Panc1 (cell line): ENCODE results near the gene SEMA3B. TPM values are rescaled to one million over a fixed set of nuclear protein-coding genes. Genes with fewer than 3 reads are reported as not detected.

Experiments
- ATAC-seq: fragments of 200-7000 bp; cut with Tn5 transposase; 2 replicates; pipeline ENCODE4 v1.9.1; 2020; ENCODE audit warnings: mild to moderate bottlenecking, moderate library complexity
- BruUV-seq: library from RNA; stranded (reverse); fragments of 400-500 nt; replicated peaks from 2 replicates; lab custom pipeline; 2021; lab: Mats Ljungman, UMichigan
- CTCF ChIA-PET: fragments of 300-600 bp; sonication (Branson Sonifier 250); formaldehyde crosslinking; loops from one replicate; lab custom pipeline; 2022; ENCODE audit warnings: antibody characterized with exemption; lab: Charles Lee
- POLR2A ChIA-PET: fragments of 300-600 bp; sonication (Branson Sonifier 250); formaldehyde crosslinking; loops from one replicate; lab custom pipeline; 2022; ENCODE audit warnings: antibody characterized with exemption; lab: Charles Lee
- DNase-seq: peaks from one replicate; pipeline ENCODE4 v3.0.0-alpha.2; 2010; ENCODE audit warnings: low read depth, low spot score
- H3K27ac ChIP-seq: 2 replicates; pipeline ENCODE4 v1.5.1; 2011; ENCODE audit warnings: mild to moderate bottlenecking, low read length, inconsistent platforms
- H3K27me3 ChIP-seq: fragments of 200-500 bp; sonication (Bioruptor generic); 2 replicates; pipeline ENCODE4 v1.6.0; 2014; ENCODE audit warnings: low read length, inconsistent platforms; ENCODE audit not compliant: control insufficient read depth, insufficient read depth
- H3K36me3 ChIP-seq: fragments of 200-500 bp; sonication (Bioruptor generic); 2 replicates; pipeline ENCODE4 v1.5.1; 2014; ENCODE audit warnings: inconsistent platforms, mild to moderate bottlenecking, low read length, moderate library complexity; ENCODE audit not compliant: control insufficient read depth, insufficient read depth
- H3K4me1 ChIP-seq: 2 replicates; pipeline ENCODE4 v1.5.1; 2011; ENCODE audit warnings: inconsistent platforms, mild to moderate bottlenecking, low read length, moderate library complexity; ENCODE audit not compliant: control insufficient read depth, insufficient read depth
- H3K4me3 ChIP-seq, 2 experiments: 2 replicates each; pipeline ENCODE4 v1.5.1; 2011 to 2012; ENCODE audit warnings: low read depth in 2 of 2, low read length in 2 of 2, mild to moderate bottlenecking in 2 of 2, inconsistent platforms in 1 of 2, moderate library complexity in 1 of 2
- H3K9me3 ChIP-seq: fragments of 200-500 bp; sonication (Bioruptor generic); 2 replicates; pipeline ENCODE4 v1.5.1; 2014; ENCODE audit warnings: low read depth, mild to moderate bottlenecking, inconsistent platforms, low read length, moderate library complexity; ENCODE audit not compliant: control insufficient read depth, insufficient read depth
- CTCF ChIP-seq: fragments of 450-650 bp; IDR thresholded peaks from 2 replicates; pipeline ENCODE4 v1.5.1; 2017; ENCODE audit warnings: mild to moderate bottlenecking
- POLR2AphosphoS5 ChIP-seq: IDR thresholded peaks from 2 replicates; pipeline ENCODE4 v1.6.1; 2012; ENCODE audit warnings: mild to moderate bottlenecking, low read depth, low read length, moderate library complexity
- REST ChIP-seq, 2 experiments: IDR thresholded peaks; 2 replicates each; pipeline ENCODE4 v1.6.1; 2011 to 2012; ENCODE audit warnings: low read depth in 2 of 2, control low read depth in 1 of 2, low read length in 1 of 2, mild to moderate bottlenecking in 1 of 2, moderate library complexity in 1 of 2; ENCODE audit not compliant: insufficient read depth in 1 of 2
- SIN3A ChIP-seq: IDR thresholded peaks from 2 replicates; pipeline ENCODE4 v1.6.1; 2012; ENCODE audit warnings: low read depth, mild to moderate bottlenecking, low read length, moderate library complexity, borderline replicate concordance; ENCODE audit not compliant: insufficient read depth
- TCF7L2 ChIP-seq: IDR thresholded peaks from 2 replicates; pipeline ENCODE4 v1.6.1; 2011; ENCODE audit warnings: mild to moderate bottlenecking, low read depth, low read length, inconsistent platforms
- in situ Hi-C: cut with HindIII; loops from 2 replicates; pipeline ENCODE4 v1.10.0; 2016; ENCODE audit warnings: low sequenced_read_pairs, low pct_unique_long_range_greater_than_20kb
- intact Hi-C: fragments of 100-400 bp; cut with micrococcal nuclease; formaldehyde crosslinking; loops from one replicate; pipeline ENCODE4 v1.10.0; 2022; ENCODE audit not compliant: unreplicated experiment
- total RNA-seq: library from RNA; stranded (reverse); gene quantifications from one replicate; pipeline ENCODE4 v1.2.1, GENCODE V29; 2021; ENCODE audit not compliant: unreplicated experiment

SEMA3B gene
- total RNA-seq, 1 experiment from 2014 or later: 1.4 TPM

- TF ChIP-seq TCF7L2: no peak
- no peak for TF ChIP-seq CTCF
- TF ChIP-seq POLR2AphosphoS5: no peak
- no peak for TF ChIP-seq REST (IDR thresholded peaks at IDR 0.05; ENCODE audit: insufficient read depth in 1 of 2, low read depth in 2 of 2, low read length in 1 of 2)
- TF ChIP-seq SIN3A: no peak
- no peak overlapping the region for H3K27ac ChIP-seq
- intact Hi-C loops: no loop called here
- in situ Hi-C loops: no loop called here
- H3K27me3 ChIP-seq: no peaks in the 10 kb centered on the region
- no TSS peak for BruUV-seq
- CTCF ChIA-PET: no interaction called here
- POLR2A ChIA-PET: no interaction called here
- DNase-seq (no peak), ATAC-seq (no peak)
- no peaks in the 10 kb centered on the region for H3K4me1 ChIP-seq
- H3K9me3 ChIP-seq: no peaks in the 10 kb centered on the region
- H3K4me3 ChIP-seq: no peak overlapping the region
- H3K36me3 ChIP-seq: no peaks in the 10 kb centered on the region
Measured at GRCh38 chr3:50222169-50222528, 46.8 kb upstream of the SEMA3B start.

GRCh38 chr3:50224639-50225038 is 44.3 kb upstream of the SEMA3B start:
- CTCF ChIA-PET: interaction anchor here (0.6 to 3.5 kb wide), 5 partner anchors 25 to 207 kb away, joined by 3 to 39 read pairs (median 7); no protein-coding TSS in a partner anchor
- Histone ChIP-seq H3K9me3 (no peaks in the 10 kb centered on the region), H3K27ac (no peak overlapping the region), H3K36me3 (no peaks in the 10 kb centered on the region), H3K27me3 (no peaks in the 10 kb centered on the region), H3K4me3 (no peak overlapping the region), H3K4me1 (no peaks in the 10 kb centered on the region; the same call in 1 of the 2 replicates)
- no peak for DNase-seq
- TF ChIP-seq SIN3A (no peak), CTCF (no peak), POLR2AphosphoS5 (no peak), TCF7L2 (no peak), REST (IDR thresholded peaks at IDR 0.05; ENCODE audit: insufficient read depth in 1 of 2, low read depth in 2 of 2, low read length in 1 of 2) (no peak)
- in situ Hi-C loops: no loop called here
- ATAC-seq: no peak
- POLR2A ChIA-PET: interaction anchor here (0.6 to 0.7 kb wide), 2 partner anchors 14 to 23 kb away, joined by 4 to 7 read pairs; no protein-coding TSS in a partner anchor
- BruUV-seq: no TSS peak
- intact Hi-C loops: loop anchor here (1.0 kb wide), 1 partner anchor 29 kb away; no protein-coding TSS in a partner anchor
